K562 (cell line): Measurements from ENCODE around the gene SLC52A1. TPM values are rescaled to one million over a fixed set of nuclear protein-coding genes. Genes with fewer than 3 reads are reported as not detected.

Experiments used
- BMI1 ChIP-seq: fragments of 150-350 bp; IDR thresholded peaks from 2 replicates; pipeline ENCODE4 v1.6.1; 2014; ENCODE audit warnings: low read length
- BRD4 ChIP-seq: fragments of 200-600 bp; sonication (generic); IDR thresholded peaks from 2 replicates; pipeline ENCODE4 v1.6.1; 2017; ENCODE audit warnings: inconsistent platforms
- ESRRA ChIP-seq: fragments of 450-650 bp; IDR thresholded peaks from 2 replicates; pipeline ENCODE4 v1.6.1; 2014; ENCODE audit warnings: low read depth, mild to moderate bottlenecking, moderate library complexity, borderline replicate concordance
- GABPB1 ChIP-seq: sonication (generic); formaldehyde crosslinking; IDR thresholded peaks from 2 replicates; pipeline ENCODE4 v1.8.0; 2022; ENCODE audit warnings: mild to moderate bottlenecking, missing genetic modification reagents
- HNRNPK ChIP-seq: fragments of 200-400 bp; formaldehyde crosslinking; IDR thresholded peaks from one replicate; pipeline ENCODE4 v1.6.1; 2018; ENCODE audit warnings: mild to moderate bottlenecking, low read depth, low read length; ENCODE audit not compliant: poor library complexity, severe bottlenecking
- ILF3 ChIP-seq: fragments of 450-650 bp; IDR thresholded peaks from 2 replicates; pipeline ENCODE4 v1.6.1; 2018; ENCODE audit warnings: antibody characterized with exemption, mild to moderate bottlenecking, moderate library complexity, borderline replicate concordance
- JUN ChIP-seq, 2 experiments: sonication (generic) in 1 of 2; formaldehyde crosslinking in 1 of 2; IDR thresholded peaks; 2 replicates each; pipeline versions ENCODE4 v1.6.1 to v1.8.0; 2012 to 2022; ENCODE audit warnings: borderline replicate concordance in 2 of 2, mild to moderate bottlenecking in 2 of 2, improper control_type of control experiment in 1 of 2, low read depth in 1 of 2, low read length in 1 of 2, missing genetic modification reagents in 1 of 2
- NCOR1 ChIP-seq: fragments of 450-650 bp; IDR thresholded peaks from 2 replicates; pipeline ENCODE4 v1.6.1; 2016; ENCODE audit warnings: mild to moderate bottlenecking, moderate library complexity
- NFRKB ChIP-seq: fragments of 450-650 bp; IDR thresholded peaks from 2 replicates; pipeline ENCODE4 v1.6.1; 2016; ENCODE audit warnings: low read depth
- NONO ChIP-seq, 2 experiments: fragments of 200-400 bp in 1 of 2; fragments of 450-650 bp in 1 of 2; formaldehyde crosslinking in 1 of 2; IDR thresholded peaks; 2 replicates each; pipeline ENCODE4 v1.6.1; 2017; ENCODE audit warnings: low read depth in 2 of 2, mild to moderate bottlenecking in 2 of 2, moderate library complexity in 2 of 2, low read length in 1 of 2
- PRPF4 ChIP-seq: fragments of 200-400 bp; formaldehyde crosslinking; IDR thresholded peaks from one replicate; pipeline ENCODE4 v1.6.1; 2017; ENCODE audit warnings: low read length, low read depth, mild to moderate bottlenecking; ENCODE audit not compliant: insufficient read depth, poor library complexity, severe bottlenecking
- RUNX1 ChIP-seq: sonication (generic); IDR thresholded peaks from 2 replicates; pipeline ENCODE4 v1.6.1; 2016; ENCODE audit warnings: antibody characterized with exemption, low read depth
- SIX5 ChIP-seq, 2 experiments: IDR thresholded peaks; 2 replicates each; pipeline ENCODE4 v1.6.1; 2011; ENCODE audit warnings: low read length in 2 of 2, borderline replicate concordance in 1 of 2, low read depth in 1 of 2, mild to moderate bottlenecking in 1 of 2, moderate library complexity in 1 of 2; ENCODE audit not compliant: insufficient read depth in 1 of 2
- TBP ChIP-seq: optimal IDR thresholded peaks from 2 replicates; pipeline ENCODE3; 2011; ENCODE audit warnings: low read depth, low read length, improper control_type of control experiment
- THRAP3 ChIP-seq: fragments of 450-650 bp; IDR thresholded peaks from 2 replicates; pipeline ENCODE4 v1.6.1; 2016; ENCODE audit warnings: mild to moderate bottlenecking, inconsistent platforms, borderline replicate concordance
- TRIM24 ChIP-seq, 2 experiments: fragments of 450-650 bp; IDR thresholded peaks; 2 replicates each; pipeline ENCODE4 v1.6.1; 2016
- ZKSCAN1 ChIP-seq: fragments of 150-350 bp; IDR thresholded peaks from 2 replicates; pipeline ENCODE4 v1.6.1; 2016; ENCODE audit warnings: low read depth, low read length
- ZKSCAN8 ChIP-seq: fragments of 200-800 bp; sonication (Bioruptor generic); IDR thresholded peaks from 2 replicates; pipeline ENCODE4 v1.6.1; 2016; ENCODE audit warnings: missing genetic modification characterization, missing compliant biosample characterization
- ZSCAN29 ChIP-seq: fragments of 450-650 bp; IDR thresholded peaks from 2 replicates; pipeline ENCODE4 v1.6.1; 2017
- polyA plus RNA-seq, 8 experiments: library from polyadenylated mRNA; depleted of rRNA in 4 of 8; stranded (reverse) in 5 of 8; unstranded in 3 of 8; fragments of >200 nt; fragmentation: Nextera tagmentation in 2 of 8; fragmentation: Illumina TruSeq in 1 of 8; extraction: Ambion mirVana in 2 of 8; extraction: Trizol in 1 of 8; gene quantifications; 2 replicates each; pipeline versions ENCODE4 v1.2.1 to v1.2.3, GENCODE V29; 2011 to 2014; ENCODE audit warnings: inconsistent platforms in 1 of 8, missing spikeins in 1 of 8
- total RNA-seq, 7 experiments: library from RNA; depleted of rRNA in 6 of 7; stranded (reverse); fragments of >200 nt in 6 of 7; fragmentation: Illumina TruSeq in 2 of 7; extraction: Trizol in 2 of 7; gene quantifications; 2 replicates each; pipeline versions ENCODE4 v1.2.1 to v1.2.3, GENCODE V29; 2011 to 2021; ENCODE audit warnings: low replicate concordance in 1 of 7
- TF ChIP-seq, protein P1 (sequence below): fragments of 450-650 bp; formaldehyde crosslinking; IDR thresholded peaks from 2 replicates; pipeline ENCODE4 v1.4.0; 2020; ENCODE audit warnings: mild to moderate bottlenecking, moderate library complexity
- TF ChIP-seq, protein P2 (sequence below): sonication (generic); formaldehyde crosslinking; IDR thresholded peaks from 2 replicates; pipeline ENCODE4 v1.9.0; 2022; ENCODE audit warnings: mild to moderate bottlenecking, missing genetic modification reagents
- TF ChIP-seq, protein P3 (sequence below): fragments of 250-450 bp; sonication (Bioruptor Pico); IDR thresholded peaks from 2 replicates; pipeline ENCODE4 v1.4.0; 2020

Gene SLC52A1
- total and polyA plus RNA-seq, 9 of the 15 experiments (the other 6 are each of a cell fraction or from before 2014, with no cell fraction given), result 0.04 TPM; not detected in 8

DNA sequence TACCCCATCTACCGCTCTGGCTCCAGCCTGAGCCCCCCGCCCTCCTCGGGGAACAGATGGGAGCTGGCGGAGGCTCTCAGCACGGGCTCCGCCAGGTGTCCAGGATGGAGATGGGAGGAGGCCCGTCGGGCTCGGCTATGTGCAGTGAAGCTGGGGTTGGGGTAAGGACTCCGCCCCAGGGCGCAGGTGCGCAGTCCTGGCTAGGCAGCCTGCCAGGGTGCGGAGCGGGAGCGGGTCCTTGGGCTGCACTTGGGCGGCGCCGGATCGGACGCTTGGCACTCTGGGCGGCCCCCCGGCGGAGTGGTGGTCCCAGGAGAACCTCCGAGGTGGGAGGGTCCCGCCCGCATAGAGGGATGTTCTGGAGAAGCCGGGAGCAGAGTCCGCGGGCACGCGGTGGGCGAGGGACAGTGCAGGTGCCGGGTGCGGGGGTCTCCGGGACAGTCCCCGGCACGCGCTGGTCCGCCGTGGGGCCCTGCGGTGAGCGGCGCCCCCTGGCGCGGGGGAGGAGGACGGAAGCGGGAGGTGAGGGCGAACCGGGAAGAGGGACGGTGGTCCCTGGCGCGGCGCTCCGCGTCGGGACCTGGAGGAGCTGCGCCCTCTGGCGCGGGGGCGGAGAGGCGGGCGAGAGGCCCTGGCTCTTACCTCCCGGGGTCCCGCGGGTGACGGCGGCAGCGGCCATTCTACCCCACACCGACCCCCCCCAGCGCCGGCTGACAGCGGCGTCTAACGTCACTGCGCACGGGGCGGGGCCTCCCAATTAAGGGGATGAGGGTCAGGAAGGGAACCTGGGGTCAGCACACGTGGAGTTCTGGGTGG, 48.1 kb downstream of the SLC52A1 start, which contains the start of gene CAMTA2 (continued):
- TF ChIP-seq JUN (IDR thresholded peaks at IDR 0.05; ENCODE audit: borderline replicate concordance, low read depth, low read length), result no peak
- peak; percentile 69; the same call in 1 of the 2 replicates for TF ChIP-seq JUN (CRISPR knock-in tag; IDR thresholded peaks at IDR 0.05; ENCODE audit: borderline replicate concordance)
- TF ChIP-seq, protein P1, sequence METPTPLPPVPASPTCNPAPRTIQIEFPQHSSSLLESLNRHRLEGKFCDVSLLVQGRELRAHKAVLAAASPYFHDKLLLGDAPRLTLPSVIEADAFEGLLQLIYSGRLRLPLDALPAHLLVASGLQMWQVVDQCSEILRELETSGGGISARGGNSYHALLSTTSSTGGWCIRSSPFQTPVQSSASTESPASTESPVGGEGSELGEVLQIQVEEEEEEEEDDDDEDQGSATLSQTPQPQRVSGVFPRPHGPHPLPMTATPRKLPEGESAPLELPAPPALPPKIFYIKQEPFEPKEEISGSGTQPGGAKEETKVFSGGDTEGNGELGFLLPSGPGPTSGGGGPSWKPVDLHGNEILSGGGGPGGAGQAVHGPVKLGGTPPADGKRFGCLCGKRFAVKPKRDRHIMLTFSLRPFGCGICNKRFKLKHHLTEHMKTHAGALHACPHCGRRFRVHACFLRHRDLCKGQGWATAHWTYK, result peak; percentile 19; the same call in 1 of the 2 replicates
- no peak for TF ChIP-seq PRPF4
- peak; percentile 69 for TF ChIP-seq GABPB1 (CRISPR knock-in tag)
- peak; percentile 86; the same call in 1 of the 2 replicates for TF ChIP-seq ESRRA
- no peak for TF ChIP-seq HNRNPK
- TF ChIP-seq TRIM24 (IDR thresholded peaks at IDR 0.05), result 0 out of 4 replicates have a peak, but pooled peaks of 1 of the 2 experiments have one; percentile 29
- TF ChIP-seq BRD4, result no peak
- TF ChIP-seq ZSCAN29, result peak; percentile 30; the same call in 1 of the 2 replicates
- TF ChIP-seq ZKSCAN1, result peak; percentile 11; the same call in 1 of the 2 replicates
- TF ChIP-seq NCOR1, result peak; percentile 47; the same call in 1 of the 2 replicates
- TF ChIP-seq SIX5 (IDR thresholded peaks at IDR 0.05; ENCODE audit: borderline replicate concordance in 1 of 2, insufficient read depth in 1 of 2, low read depth in 1 of 2, low read length in 2 of 2), result peak; percentile 17 to 25; a peak in 1 of 4 replicates
- TF ChIP-seq ILF3, result peak; percentile 47; the same call in 1 of the 2 replicates
- no peak for TF ChIP-seq NFRKB
- TF ChIP-seq, protein P2, sequence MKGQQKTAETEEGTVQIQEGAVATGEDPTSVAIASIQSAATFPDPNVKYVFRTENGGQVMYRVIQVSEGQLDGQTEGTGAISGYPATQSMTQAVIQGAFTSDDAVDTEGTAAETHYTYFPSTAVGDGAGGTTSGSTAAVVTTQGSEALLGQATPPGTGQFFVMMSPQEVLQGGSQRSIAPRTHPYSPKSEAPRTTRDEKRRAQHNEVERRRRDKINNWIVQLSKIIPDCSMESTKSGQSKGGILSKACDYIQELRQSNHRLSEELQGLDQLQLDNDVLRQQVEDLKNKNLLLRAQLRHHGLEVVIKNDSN (CRISPR knock-in tag), result no peak; the same call in 1 of the 2 replicates
- TF ChIP-seq, protein P3, sequence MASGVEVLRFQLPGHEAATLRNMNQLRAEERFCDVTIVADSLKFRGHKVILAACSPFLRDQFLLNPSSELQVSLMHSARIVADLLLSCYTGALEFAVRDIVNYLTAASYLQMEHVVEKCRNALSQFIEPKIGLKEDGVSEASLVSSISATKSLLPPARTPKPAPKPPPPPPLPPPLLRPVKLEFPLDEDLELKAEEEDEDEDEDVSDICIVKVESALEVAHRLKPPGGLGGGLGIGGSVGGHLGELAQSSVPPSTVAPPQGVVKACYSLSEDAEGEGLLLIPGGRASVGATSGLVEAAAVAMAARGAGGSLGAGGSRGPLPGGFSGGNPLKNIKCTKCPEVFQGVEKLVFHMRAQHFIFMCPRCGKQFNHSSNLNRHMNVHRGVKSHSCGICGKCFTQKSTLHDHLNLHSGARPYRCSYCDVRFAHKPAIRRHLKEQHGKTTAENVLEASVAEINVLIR (CRISPR knock-in tag), result peak; percentile 70
- TF ChIP-seq ZKSCAN8, result no peak
- TF ChIP-seq TBP, result peak; percentile 43
- no peak for TF ChIP-seq THRAP3
- TF ChIP-seq BMI1, result no peak
- peak in 1 of 2 experiments; percentile 52; a peak in 1 of 4 replicates for TF ChIP-seq NONO (IDR thresholded peaks at IDR 0.05; ENCODE audit: low read depth in 2 of 2, low read length in 1 of 2)
- no peak for TF ChIP-seq RUNX1
